ENCODE data around the gene CUBN.

GRCh38 chr10:17035446-17035845 is 94.2 kb downstream of the CUBN start:
- no peak for TF ChIP-seq ZNF253 (CRISPR knock-in tag; IDR thresholded peaks at IDR 0.05; ENCODE audit: borderline replicate concordance)
- TF ChIP-seq GABPA (IDR thresholded peaks at IDR 0.05; ENCODE audit: low read depth, low read length), result no peak
- no peak for TF ChIP-seq GABPA (CRISPR knock-in tag; IDR thresholded peaks at IDR 0.05; ENCODE audit: low read depth)
- no peak for TF ChIP-seq RELA (CRISPR knock-in tag; IDR thresholded peaks at IDR 0.05)
- TF ChIP-seq NR2C2 (CRISPR knock-in tag; IDR thresholded peaks at IDR 0.05; ENCODE audit: borderline replicate concordance), result no peak
- TF ChIP-seq SUZ12 (IDR thresholded peaks at IDR 0.05; ENCODE audit: low read depth, low read length), result no peak
- no peak for TF ChIP-seq CTCF (CRISPR knock-in tag; IDR thresholded peaks at IDR 0.05)
- no peak for TF ChIP-seq RFXAP (CRISPR knock-in tag; IDR thresholded peaks at IDR 0.05; ENCODE audit: borderline replicate concordance)
- no peak for TF ChIP-seq CBFB (CRISPR knock-in tag; IDR thresholded peaks at IDR 0.05)
- TF ChIP-seq NFIC (IDR thresholded peaks at IDR 0.05; ENCODE audit: low read length), result no peak
- TF ChIP-seq RAD21 (CRISPR knock-in tag; IDR thresholded peaks at IDR 0.05), result no peak
- no peak for TF ChIP-seq ZBTB40 (IDR thresholded peaks at IDR 0.05)
- no peak for TF ChIP-seq ZBTB40 (CRISPR knock-in tag; IDR thresholded peaks at IDR 0.05)
- TF ChIP-seq CHD2 (IDR thresholded peaks at IDR 0.05; ENCODE audit: low read depth, low read length), result no peak
- no peak for TF ChIP-seq RBM39 (IDR thresholded peaks at IDR 0.05; ENCODE audit: low read depth, low read length, poor library complexity, severe bottlenecking)
- TF ChIP-seq RBM22 (optimal IDR thresholded peaks at IDR 0.05; ENCODE audit: low read length), result no peak
